ENCODE results near the gene LMLN.

LMLN gene

DNA sequence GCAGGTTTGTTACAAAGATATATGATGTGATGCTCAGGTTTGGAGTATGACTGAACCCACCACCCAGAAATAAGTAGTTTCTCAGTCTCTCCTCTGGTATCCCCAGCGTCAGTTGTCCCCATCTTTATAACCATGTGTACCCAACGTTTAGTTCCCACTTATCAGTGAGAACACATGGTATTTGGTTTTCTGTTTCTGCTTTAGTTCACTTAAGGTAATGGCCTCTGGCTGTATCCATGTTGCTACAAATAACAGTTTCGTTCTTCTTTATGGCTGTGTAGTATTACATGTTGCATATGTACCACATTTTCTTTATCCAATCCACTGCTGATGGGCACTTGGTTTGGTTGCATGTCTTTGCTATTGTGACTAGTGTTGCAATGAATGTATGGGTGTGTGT lies 132.3 kb downstream of the LMLN start:
- Mint-ChIP-seq H3K4me3 (no peak overlapping the region), H3K27ac (no peak overlapping the region), H3K4me1 (peaks cover 3% of the 10 kb centered on the region), H3K9me3 (peaks cover 10% of the 10 kb centered on the region), H3K27me3 (peaks cover 16% of the 10 kb centered on the region), H3K36me3 (no peaks in the 10 kb centered on the region)
- DNase-seq (ENCODE audit: low spot score in 2 of 2) (no peak), ATAC-seq (ENCODE audit: low read depth) (no peak)

DNA sequence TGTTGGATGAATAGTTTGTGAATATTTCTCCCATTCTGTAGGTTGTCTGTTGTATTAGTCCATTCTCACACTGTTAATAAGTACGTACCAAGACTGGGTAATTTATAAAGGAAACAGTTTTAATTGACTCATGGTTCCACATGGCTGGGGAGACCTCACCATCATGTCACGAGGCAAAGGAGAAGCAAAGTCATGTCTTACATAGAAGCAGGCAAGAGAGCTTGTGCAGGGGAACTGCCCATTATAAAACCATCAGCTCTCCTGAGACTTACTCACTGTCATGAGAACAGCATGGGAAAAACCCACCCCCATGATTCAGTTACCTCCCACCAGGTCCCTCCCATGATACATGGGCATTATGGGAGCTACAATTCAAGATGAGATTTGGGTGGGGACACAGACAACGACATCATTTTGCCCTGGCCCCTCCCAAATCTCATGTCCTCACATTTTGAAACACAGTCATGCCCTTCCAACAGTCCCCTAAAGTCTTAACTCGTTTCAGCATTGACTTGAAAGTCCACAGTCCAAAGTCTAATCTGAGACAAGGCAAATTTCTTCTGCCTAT lies 133.2 kb downstream of the LMLN start:
- Mint-ChIP-seq H3K4me3 (no peak overlapping the region), H3K4me1 (peaks cover 3% of the 10 kb centered on the region), H3K27me3 (peaks cover 13% of the 10 kb centered on the region), H3K27ac (no peak overlapping the region), H3K9me3 (peaks cover 10% of the 10 kb centered on the region), H3K36me3 (no peaks in the 10 kb centered on the region)
- ATAC-seq (ENCODE audit: low read depth) (peak; percentile 39), DNase-seq (ENCODE audit: low spot score in 2 of 2) (no peak)

All from memory B cell (primary cell).